H1 (cell line): ENCODE results near the gene OR5J2. TPM values are rescaled to one million over a fixed set of nuclear protein-coding genes. Genes with fewer than 3 reads are reported as not detected.

ENCODE experiments used
- CHD7 ChIP-seq: fragments of 300-600 bp; sonication (generic); IDR thresholded peaks from 2 replicates; pipeline ENCODE4 v1.7.1; 2012; ENCODE audit warnings: low read length, moderate library complexity, mild to moderate bottlenecking, inconsistent platforms; ENCODE audit not compliant: insufficient replicate concordance
- polyA plus RNA-seq, 7 experiments: library from polyadenylated mRNA; depleted of rRNA in 3 of 7; stranded (reverse) in 5 of 7; unstranded in 2 of 7; fragments of >200 nt in 5 of 7; fragments of 200-250 nt in 2 of 7; gene quantifications; 1 replicate in 5 of 7; 2 replicates in 1 of 7; 4 replicates in 1 of 7; pipeline versions ENCODE4 v1.2.1 to v1.2.3, GENCODE V29; 2011 to 2013; ENCODE audit warnings: missing spikeins in 2 of 7, mixed read lengths in 2 of 7
- total RNA-seq: library from RNA; stranded (reverse); fragmentation: NEBNext Ultra II Directional; extraction: Animal tissue kit (Norgen Biotek cat#: 25700); gene quantifications from 2 replicates; pipeline ENCODE4 v1.2.1, GENCODE V29; 2021

OR5J2 gene
- total and polyA plus RNA-seq, 2 of the 8 experiments (the other 6 are each of a cell fraction or from before 2014, with no cell fraction given), result not detected

- no peak for TF ChIP-seq CHD7
Observed at GRCh38 chr11:56214537-56214936, 38.1 kb downstream of the OR5J2 start (continued).
